IPS-NIHi11 (cell line): Measurements from ENCODE around the gene IFI27L2.

Experiments used
- DNase-seq: peaks from one replicate; pipeline ENCODE4 v3.0.0; 2012; ENCODE audit warnings: mixed read lengths, low spot score

The IFI27L2 gene

DNA sequence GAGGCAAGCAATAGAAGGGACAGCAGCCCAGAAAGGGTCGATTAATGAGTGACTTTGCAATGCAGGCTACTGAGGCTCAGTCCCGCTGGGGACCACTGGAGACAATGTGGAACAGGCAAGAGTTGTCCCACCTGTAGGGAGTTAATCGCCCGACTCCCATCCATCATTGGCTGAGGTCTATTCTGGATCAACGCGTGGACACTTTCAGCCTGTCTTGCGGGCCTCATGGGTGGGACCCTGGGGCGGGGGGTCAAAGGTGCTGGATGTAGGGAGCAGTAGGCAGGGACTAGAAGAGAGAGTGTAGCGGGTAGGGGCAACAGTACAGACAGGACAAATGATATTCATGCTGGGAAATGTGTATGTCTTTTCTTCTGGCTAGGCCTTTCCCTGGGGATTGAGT, 6.1 kb downstream of the IFI27L2 start:
- DNase-seq: no peak

GRCh38 chr14:94122438-94122837, 7.0 kb downstream of the IFI27L2 start:
- no peak for DNase-seq

GRCh38 chr14:94121485-94121884, 7.9 kb downstream of the IFI27L2 start:
- no peak for DNase-seq

DNA sequence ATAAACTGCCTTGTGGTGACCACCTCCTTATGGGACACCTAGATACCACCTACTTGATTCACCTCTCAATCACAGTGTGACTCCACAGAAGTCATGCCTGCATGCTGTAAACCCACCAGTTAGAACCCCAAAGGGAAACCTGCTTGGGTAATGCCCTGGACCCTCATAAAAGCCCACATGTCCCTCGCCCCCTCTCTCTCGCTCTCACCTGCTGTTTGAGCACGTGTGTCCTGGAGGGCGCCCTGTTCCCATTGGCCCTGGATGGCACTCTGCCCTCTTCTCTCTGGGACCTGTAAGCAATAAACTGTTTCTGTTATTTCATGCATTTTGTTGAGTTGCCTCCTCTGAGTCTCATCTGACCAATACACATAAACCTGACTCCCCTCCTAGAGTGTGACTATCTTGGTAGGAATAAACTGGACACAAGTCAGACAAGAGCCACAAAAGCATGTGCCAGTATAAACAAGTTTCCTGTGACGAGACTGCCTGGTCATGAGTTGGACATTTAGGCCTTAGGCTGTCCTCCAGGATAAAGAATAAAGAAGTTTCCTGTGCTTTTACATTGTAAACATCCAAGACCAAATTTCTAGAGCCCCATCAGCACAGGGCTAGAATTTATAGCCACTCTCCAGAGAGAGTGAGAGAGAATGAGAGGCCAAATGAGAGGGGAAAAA, 8.6 kb downstream of the IFI27L2 start:
- DNase-seq: no peak

DNA sequence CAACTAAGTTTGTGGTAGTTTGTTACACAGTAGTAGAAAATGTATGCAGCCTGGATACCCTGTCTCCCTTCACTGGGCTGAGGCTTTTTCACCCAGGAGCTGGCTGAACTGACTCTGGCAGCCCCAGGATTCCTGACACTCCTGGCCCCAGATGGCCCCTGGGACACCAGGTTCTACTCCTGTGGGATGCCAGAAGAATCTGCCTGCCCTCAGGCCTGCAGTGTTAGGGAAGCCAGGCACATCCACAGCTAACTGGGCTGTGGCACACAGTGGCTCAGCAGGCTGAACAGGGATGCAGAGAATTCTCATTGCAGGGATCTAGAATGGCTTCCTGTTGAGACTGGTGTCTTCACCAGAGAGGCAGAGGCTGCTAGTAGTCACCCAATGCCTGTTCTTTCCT, 10.3 kb downstream of the IFI27L2 start:
- no peak for DNase-seq

- no peak for DNase-seq
Observed at GRCh38 chr14:94117856-94118255, 11.5 kb downstream of the IFI27L2 start.

DNA sequence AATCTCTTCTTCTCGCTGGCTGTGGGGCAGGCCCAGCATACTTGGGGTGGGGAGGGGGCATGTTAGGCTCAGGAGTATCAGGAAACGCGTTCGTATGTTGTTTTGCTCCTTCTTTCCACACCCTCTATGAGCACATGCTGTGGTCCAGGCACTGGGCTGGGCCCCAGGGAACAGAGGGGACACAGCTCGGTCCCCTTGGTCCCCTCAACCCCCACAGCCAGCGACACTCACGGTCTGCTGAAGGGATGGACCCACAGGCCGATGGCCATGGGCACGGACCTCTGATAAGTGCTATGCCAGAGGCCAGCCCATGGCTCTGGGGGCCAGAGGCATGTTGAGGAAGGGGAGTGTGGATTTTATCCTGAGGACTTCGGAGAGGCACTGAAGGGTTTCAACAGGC, 12.7 kb downstream of the IFI27L2 start:
- no peak for DNase-seq

DNA sequence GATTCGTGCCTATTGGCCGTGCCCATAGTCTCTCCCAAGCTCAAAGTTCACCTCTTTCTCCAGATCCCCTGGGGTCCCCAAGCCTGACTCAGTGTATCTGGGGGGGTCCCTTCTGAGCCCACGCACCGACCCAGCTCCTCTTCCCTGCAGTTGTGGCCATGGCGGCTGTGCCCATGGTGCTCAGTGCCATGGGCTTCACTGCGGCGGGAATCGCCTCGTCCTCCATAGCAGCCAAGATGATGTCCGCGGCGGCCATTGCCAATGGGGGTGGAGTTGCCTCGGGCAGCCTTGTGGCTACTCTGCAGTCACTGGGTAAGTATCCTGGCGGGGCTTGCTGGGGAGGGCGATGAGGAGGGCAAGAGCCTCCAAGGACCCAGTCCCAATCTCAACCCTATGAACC, 13.8 kb downstream of the IFI27L2 start:
- DNase-seq: no peak

DNA sequence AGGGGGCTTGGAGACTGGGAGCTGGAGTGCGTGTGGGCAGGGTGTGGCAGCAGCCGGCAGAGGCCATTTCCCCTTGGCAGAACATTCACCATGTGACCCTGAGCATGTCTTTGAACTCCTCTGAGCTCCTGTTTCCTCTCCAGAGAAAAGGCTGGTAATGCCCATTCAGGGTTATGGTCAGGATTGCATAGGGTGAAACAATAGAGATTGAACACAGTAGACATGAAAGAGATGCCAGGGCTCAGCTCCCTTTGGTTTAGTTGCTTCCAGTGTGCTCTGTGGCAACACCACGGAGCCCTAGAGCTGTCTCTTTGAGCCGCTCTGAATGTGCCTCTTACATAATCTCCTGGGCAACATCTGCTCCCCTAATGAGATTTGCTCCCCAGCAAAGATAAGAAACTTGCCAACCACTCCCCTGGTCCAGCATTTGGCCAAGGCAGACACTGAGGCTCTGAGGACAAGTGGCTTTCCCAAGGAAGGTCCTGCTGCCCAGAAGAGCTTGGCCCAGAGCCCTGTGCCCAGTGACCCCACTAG, 14.3 kb downstream of the IFI27L2 start:
- DNase-seq: no peak

DNA sequence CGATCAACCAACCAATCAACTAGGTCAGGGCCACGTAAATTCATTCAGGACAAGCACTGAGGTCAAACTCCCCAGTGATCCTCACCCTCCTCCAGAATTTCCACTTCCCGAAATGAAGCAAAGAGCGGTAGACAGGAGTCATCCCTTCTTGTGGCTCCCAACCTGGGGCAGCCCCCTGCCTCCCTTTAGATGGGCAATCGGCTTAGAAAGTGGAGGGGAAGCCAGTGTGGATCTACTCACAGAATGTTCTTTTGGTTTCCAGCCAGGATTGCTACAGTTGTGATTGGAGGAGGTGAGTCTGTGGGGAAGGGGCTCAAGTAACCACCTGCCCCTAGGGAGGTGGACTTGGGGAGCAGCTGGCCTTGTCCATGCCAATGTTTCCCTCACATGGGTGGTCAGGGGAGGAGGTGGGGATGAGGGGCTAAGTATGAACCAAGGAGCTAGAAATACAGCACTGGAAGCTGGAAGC, 14.8 kb downstream of the IFI27L2 start:
- no peak for DNase-seq

DNA sequence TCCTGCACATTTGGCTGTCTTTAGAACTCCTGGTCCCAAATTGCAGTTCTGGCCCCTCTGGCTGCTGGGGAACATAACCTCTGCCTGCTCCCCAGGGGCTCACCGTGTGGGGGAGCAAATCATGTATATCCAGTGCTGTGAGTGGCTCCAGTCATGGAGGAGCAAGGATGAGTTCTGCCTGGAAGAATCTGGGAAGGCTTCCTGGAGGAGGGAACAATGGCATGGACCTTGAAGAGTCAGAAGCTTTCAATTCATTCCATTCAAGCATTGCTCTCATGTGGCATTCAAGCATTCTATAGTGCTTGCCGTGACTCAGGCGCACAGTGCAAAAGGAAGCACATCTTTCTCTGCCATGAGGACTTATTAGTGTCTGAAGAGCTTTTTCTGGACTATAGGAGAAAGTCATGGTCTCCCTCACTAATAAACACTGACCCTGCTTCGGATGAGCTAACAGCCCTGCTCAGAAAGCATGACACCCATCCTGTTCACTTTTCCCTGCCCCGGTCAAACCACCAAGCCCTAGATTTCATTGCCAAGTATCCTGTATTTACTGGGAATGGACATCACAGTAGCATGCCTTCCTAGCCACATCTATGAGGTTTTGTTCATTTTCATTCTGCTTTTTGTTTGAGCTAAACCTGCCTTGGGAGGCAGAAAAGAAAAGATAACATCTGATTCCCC, 15.4 kb downstream of the IFI27L2 start:
- DNase-seq: no peak

- no peak for DNase-seq
Observed at GRCh38 chr14:94113490-94113889, 15.9 kb downstream of the IFI27L2 start.

DNA sequence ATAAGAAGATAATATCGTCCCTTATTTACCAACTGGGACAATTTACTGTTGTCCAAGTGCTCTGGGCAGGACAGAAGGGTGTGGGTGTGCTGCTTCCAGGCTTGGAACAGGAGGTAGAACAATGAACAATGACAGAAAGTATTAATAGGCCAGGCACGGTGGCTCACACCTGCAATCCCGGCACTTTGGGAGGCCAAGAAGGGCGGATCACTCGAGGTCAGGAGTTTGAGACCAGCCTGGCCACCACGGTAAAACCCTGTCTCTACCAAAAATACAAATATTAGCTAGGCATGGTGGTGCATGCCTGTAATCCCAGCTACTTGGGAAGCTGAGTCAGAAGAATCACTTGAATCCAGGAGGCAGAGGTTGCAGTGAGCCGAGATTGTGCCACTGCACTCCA, 16.3 kb downstream of the IFI27L2 start:
- DNase-seq: no peak

DNA sequence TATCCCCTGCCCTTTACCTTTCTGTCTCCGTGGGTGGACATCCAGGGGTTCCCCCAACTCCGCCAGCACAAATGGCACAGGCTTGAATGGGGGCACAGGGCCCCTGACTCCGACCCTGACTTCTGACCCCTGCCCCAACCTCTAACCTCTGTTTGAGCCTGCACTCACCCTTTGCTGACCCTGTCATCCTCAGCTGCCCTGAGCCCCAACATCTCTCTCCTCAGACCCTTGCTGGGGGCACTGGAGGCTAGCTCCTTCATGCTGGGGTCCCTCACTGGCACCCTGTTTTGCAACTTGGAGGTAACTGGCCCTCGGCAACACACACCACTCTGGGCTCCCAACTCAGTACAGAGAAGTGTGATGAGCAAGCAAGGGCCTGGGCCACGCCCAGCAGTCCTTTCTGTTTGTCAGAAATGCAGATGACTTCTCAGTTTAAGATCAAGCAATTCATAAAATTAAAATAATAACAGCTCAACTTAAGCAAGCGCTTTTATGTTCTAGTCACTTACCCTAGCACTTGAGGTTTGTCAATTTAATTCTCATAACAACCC, 16.8 kb downstream of the IFI27L2 start:
- no peak for DNase-seq

- no peak for DNase-seq
Observed at GRCh38 chr14:94111276-94112095, 17.9 kb downstream of the IFI27L2 start.

DNA sequence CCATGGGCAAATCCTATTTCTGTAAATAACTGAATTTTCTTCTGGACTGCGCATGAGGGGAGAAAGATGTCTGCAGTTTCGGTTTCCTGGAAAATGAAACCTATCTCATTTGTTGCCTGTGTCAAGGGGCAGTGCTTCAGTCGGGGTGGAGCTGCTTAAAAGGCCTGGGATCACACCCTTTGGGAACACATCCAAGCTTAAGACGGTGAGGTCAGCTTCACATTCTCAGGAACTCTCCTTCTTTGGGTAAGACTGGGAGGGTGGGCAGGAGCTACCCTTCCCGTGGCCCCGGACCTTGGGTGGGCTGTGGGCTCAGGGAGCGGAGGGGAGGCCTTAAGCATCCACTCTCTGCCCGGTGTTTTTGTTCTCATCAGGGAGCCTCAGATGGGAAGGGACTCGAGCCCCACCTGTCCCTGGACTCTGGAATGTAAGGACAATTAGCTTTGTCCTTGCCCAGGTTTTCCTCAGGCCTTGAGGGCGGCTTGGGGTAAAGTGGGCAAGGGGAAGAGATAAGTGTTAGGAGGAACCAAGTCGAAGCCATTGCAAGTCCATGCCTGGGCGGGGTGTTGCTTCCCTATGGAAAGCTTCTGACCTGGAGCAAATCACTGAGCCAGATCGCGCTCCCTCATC, 18.7 kb downstream of the IFI27L2 start, which contains the start of gene IFI27:
Gene IFI27 (plus strand): TSS at position 185 of the 630 bp plus-strand sequence.
- no peak for DNase-seq

- DNase-seq: no peak
Observed at GRCh38 chr14:94109915-94110250, 19.5 kb downstream of the IFI27L2 start.

DNA sequence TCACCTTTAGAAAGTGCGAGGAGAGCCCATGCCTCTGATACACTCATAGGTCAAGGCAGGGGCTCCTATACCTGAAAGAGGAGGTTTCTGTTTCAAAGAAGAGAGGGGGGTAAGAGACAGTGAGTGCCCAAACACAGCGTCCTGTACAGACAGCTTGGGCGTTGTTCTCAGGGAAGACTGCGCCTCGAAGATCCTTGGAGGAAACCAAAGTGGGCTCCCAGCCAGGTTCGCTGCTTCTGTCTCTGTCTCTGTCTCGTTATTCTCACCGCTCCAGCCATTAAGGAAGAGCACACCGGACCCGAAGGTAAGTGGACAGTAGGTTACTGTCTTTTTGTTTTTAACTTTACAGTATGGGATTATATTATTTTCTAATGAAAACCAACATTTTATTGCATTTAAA, 24.7 kb downstream of the IFI27L2 start:
- DNase-seq: no peak

- no peak for DNase-seq
Observed at GRCh38 chr14:94103554-94104150, 25.8 kb downstream of the IFI27L2 start.

GRCh38 chr14:94102768-94103482, 26.5 kb downstream of the IFI27L2 start:
- no peak for DNase-seq

- DNase-seq: no peak
Observed at GRCh38 chr14:94101748-94102147, 27.7 kb downstream of the IFI27L2 start.
